Thoracic aorta (tissue), 2 donors: ENCODE measurements around the gene GPR156. TPM values are rescaled to one million over a fixed set of nuclear protein-coding genes. Genes with fewer than 3 reads are reported as not detected.

Experiments used
- ATAC-seq: fragments of 150-250 bp; one replicate; pipeline ENCODE4 v1.8.0; 2017; ENCODE audit warnings: low read depth; ENCODE audit not compliant: insufficient number of reproducible peaks, low FRiP score
- DNase-seq: peaks from one replicate; pipeline ENCODE4 v3.0.0-alpha.2; 2020; ENCODE audit warnings: low spot score
- H3K27ac ChIP-seq, 2 donors: fragments of 200-600 bp; sonication (generic); 1 replicate in 1 of 2; 2 replicates in 1 of 2; pipeline ENCODE4 v1.5.1; 2016; ENCODE audit warnings: mild to moderate bottlenecking in 2 of 2, moderate library complexity in 2 of 2
- H3K27me3 ChIP-seq: fragments of 200-600 bp; sonication (generic); replicated peaks from 2 replicates; pipeline ENCODE4 v1.6.0; 2016; ENCODE audit warnings: mild to moderate bottlenecking; ENCODE audit not compliant: insufficient read depth
- H3K36me3 ChIP-seq: fragments of 200-600 bp; sonication (generic); one replicate; pipeline ENCODE4 v1.5.1; 2016
- H3K4me1 ChIP-seq, 2 donors: fragments of 200-600 bp; sonication (generic); 1 replicate in 1 of 2; 2 replicates in 1 of 2; pipeline versions ENCODE4 v1.5.1 to v1.6.0; 2016; ENCODE audit warnings: low read depth in 2 of 2, mild to moderate bottlenecking in 1 of 2; ENCODE audit not compliant: control insufficient read depth in 1 of 2
- H3K4me3 ChIP-seq: fragments of 200-600 bp; sonication (generic); 2 replicates; pipeline ENCODE4 v1.5.1; 2016; ENCODE audit warnings: mild to moderate bottlenecking
- H3K9me3 ChIP-seq: fragments of 200-600 bp; sonication (generic); 2 replicates; pipeline ENCODE4 v1.5.1; 2016
- total RNA-seq, 2 donors: library from RNA; depleted of rRNA; stranded (reverse); fragments of >200 nt; gene quantifications; one replicate each; pipeline versions ENCODE4 v1.1.0 to v1.2.3, GENCODE V29; 2016
- TF ChIP-seq, protein P1 (sequence below): fragments of 200-600 bp; sonication (generic); IDR thresholded peaks from one replicate; pipeline ENCODE4 v1.5.1; 2019; ENCODE audit warnings: antibody characterized with exemption

The GPR156 gene
- total RNA-seq, 2 donors from 2014 or later, result 0.27 to 0.35 TPM

DNA sequence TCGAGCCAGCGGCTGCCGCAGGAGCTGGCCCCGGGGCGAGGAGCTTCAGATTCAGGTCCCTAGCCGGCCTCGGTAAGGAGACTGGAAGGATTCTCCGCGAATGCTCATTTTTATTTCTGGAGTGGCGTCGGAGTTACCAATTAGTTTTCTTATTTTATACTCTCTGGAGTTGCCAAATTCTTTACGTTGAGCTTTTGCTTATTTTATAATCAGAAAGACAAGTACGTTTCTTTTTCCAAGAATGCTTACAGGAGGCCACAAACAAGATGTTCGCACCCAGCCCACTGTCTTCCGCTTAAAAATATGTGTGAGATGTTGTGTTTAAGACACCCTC, 453 bp upstream of the GPR156 start:
- TF ChIP-seq, protein P1, sequence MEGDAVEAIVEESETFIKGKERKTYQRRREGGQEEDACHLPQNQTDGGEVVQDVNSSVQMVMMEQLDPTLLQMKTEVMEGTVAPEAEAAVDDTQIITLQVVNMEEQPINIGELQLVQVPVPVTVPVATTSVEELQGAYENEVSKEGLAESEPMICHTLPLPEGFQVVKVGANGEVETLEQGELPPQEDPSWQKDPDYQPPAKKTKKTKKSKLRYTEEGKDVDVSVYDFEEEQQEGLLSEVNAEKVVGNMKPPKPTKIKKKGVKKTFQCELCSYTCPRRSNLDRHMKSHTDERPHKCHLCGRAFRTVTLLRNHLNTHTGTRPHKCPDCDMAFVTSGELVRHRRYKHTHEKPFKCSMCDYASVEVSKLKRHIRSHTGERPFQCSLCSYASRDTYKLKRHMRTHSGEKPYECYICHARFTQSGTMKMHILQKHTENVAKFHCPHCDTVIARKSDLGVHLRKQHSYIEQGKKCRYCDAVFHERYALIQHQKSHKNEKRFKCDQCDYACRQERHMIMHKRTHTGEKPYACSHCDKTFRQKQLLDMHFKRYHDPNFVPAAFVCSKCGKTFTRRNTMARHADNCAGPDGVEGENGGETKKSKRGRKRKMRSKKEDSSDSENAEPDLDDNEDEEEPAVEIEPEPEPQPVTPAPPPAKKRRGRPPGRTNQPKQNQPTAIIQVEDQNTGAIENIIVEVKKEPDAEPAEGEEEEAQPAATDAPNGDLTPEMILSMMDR, result no peak
- no peak for ATAC-seq
- Histone ChIP-seq H3K36me3 (no peaks in the 10 kb centered on the region), H3K4me1 (peaks cover 2 to 4% of the 10 kb centered on the region in 2 donors), H3K27ac (no peak overlapping the region), H3K27me3 (no peaks in the 10 kb centered on the region), H3K4me3 (peak overlapping the region; percentile 76), H3K9me3 (no peaks in the 10 kb centered on the region)
- DNase-seq, result no peak

DNA sequence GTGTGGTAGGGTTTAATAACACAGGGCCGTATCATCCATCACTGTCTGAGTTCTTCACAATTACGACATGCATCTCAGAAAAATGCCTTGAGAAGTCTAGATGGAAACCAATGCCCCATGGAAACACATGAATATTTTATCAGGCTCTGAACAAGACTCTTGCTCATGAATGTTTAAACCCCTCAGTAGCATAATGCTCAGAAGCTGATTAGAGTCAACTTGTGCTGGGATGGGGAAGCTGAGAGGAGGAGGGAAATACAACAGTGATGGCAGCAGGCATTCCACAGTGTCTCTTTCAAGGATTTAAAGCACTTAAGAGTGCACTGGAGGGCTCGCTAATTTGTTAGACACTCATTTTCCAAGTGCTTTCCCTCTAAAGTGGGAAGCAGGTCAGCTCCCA, 3.8 kb downstream of the GPR156 start:
- no peaks in the 10 kb centered on the region for H3K27me3 ChIP-seq
- no peak overlapping the region for H3K4me3 ChIP-seq
- no peak overlapping the region for H3K27ac ChIP-seq
- ATAC-seq, result no peak
- no peaks in the 10 kb centered on the region for H3K36me3 ChIP-seq
- TF ChIP-seq, protein P1, result no peak
- H3K4me1 ChIP-seq, result peaks cover 2 to 4% of the 10 kb centered on the region in 2 donors
- no peaks in the 10 kb centered on the region for H3K9me3 ChIP-seq
- DNase-seq, result no peak

DNA sequence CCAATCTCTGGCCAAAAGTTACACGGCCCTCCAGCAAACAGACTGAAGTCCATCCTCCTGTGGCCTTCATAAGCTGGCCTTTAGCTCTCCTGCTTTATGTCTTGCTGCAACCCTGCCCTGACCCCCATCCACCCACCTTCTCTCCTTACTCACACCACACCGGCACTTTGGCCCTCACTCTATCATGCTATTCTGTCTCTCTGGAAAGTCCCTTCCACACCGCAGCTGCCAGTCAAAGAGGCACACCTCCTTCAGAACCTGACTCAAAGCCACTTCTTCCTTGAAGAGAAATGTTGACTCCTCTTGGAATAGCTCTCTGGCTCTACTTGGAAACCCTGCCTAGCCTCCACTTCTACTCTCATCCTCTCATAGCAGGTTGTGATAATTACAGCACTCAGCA, 4.5 kb downstream of the GPR156 start:
- no peak for DNase-seq
- Histone ChIP-seq H3K4me3 (no peak overlapping the region), H3K4me1 (peaks cover 2 to 4% of the 10 kb centered on the region in 2 donors), H3K27ac (no peak overlapping the region), H3K27me3 (no peaks in the 10 kb centered on the region), H3K9me3 (no peaks in the 10 kb centered on the region), H3K36me3 (no peaks in the 10 kb centered on the region)
- ATAC-seq, result no peak
- TF ChIP-seq, protein P1, result no peak

DNA sequence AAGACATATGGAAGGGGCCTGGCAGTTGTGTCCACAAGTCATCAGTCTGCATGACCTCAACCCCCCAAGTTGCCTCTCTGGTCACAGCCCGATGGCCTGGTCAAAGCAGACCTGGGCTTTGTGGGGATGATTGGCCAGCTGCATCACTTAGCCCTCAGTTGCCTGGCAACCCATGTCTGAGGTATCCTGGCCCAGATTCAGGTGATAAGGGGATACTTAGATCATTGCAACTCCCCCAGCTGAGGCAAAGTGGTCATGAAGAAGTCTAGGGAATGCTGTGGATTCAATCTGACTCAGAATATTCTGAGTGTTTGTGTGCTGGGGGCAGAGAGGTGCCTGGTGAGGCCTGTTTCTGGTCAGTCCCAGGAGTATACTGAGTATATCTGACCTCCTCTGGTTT, 5.0 kb downstream of the GPR156 start:
- TF ChIP-seq, protein P1, result no peak
- H3K4me1 ChIP-seq, result no peaks in the 10 kb centered on the region
- H3K4me3 ChIP-seq, result no peak overlapping the region
- no peaks in the 10 kb centered on the region for H3K9me3 ChIP-seq
- no peaks in the 10 kb centered on the region for H3K27me3 ChIP-seq
- ATAC-seq, result no peak
- H3K27ac ChIP-seq, result no peak overlapping the region
- H3K36me3 ChIP-seq, result no peaks in the 10 kb centered on the region
- DNase-seq, result no peak

DNA sequence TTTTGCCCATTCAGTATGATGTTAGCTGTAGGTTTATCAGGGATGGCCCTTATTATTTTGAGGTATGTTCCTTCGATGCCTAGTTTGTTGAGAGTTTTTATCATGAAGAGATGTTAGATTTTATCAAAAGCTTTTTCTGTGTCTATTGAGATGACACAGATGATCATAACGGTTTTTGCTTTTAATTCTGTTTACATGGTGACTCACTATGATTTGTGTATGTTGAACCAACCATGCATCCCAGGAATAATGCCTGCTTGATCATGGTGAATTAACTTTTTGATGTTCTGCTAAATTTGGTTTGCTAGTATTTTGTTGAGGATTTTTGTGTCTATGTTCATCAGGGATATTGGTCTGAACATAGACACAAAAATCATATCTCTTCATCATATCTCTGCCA, 8.3 kb downstream of the GPR156 start:
- TF ChIP-seq, protein P1, result no peak
- Histone ChIP-seq H3K27ac (no peak overlapping the region), H3K4me1 (no peaks in the 10 kb centered on the region), H3K9me3 (no peaks in the 10 kb centered on the region), H3K27me3 (no peaks in the 10 kb centered on the region), H3K36me3 (no peaks in the 10 kb centered on the region), H3K4me3 (no peak overlapping the region)
- DNase-seq (no peak), ATAC-seq (no peak)
